Measurements from ENCODE around the gene POLD2.

The POLD2 gene

DNA sequence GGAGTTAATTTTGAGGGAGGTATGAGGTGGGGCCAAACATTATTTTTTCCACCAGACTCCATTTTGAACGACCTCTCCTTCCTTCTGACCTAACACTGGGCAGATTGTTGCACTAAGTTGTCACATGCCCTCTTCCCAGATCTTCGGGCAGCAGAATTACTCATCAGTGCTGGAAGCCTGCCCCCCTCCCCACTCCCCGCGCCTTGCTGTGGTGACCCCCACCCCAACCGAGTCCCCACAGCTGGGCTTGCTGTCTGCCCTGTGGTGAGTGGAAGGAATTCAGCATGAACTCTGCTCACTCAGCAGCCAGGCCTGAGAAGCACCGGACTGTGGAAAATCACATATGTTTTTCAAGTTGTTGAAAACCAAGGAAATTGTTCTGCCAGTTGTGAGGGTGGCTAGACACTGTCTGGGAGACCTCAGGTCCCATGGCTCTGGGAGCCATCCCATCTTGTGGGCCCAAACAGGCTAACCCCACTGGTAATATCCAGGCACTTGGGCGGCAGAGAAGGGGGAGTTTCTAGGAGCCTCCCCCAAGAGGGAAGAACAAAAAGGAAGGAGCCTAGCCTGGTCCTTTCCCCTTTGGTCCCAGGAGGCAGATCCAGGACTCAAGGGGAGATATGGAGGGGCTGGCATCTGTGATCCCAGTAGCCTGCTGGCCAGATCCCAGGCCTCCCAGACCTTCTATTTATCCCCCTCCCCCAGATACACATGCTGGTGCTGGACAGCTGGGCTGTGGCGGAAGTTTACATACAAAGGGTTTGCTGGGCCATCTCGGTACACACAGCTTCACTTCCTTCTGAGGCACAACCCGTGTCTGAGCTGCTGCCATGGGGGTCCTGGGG lies 22.7 kb downstream of the POLD2 start:
- DNase-seq, result no peak

DNA sequence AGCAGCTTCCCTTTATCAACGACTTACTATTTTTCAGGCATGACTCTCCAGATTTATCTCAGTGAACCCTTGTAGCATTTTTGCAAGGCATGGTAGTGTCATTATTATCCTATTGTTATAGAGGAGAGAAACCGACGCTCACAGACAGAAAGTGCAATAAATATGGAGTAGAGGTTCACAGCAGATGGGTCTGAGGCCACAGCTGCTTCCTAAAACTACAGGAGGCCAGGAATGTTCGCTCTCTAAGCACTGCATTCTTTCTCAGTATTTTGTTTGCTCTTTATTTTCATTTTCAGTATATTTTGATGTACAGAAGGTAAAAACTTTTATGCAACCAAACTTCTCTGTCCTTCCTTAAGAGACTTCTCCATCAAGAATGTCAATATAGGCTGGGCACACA lies 23.7 kb downstream of the POLD2 start:
- DNase-seq, result no peak

DNA sequence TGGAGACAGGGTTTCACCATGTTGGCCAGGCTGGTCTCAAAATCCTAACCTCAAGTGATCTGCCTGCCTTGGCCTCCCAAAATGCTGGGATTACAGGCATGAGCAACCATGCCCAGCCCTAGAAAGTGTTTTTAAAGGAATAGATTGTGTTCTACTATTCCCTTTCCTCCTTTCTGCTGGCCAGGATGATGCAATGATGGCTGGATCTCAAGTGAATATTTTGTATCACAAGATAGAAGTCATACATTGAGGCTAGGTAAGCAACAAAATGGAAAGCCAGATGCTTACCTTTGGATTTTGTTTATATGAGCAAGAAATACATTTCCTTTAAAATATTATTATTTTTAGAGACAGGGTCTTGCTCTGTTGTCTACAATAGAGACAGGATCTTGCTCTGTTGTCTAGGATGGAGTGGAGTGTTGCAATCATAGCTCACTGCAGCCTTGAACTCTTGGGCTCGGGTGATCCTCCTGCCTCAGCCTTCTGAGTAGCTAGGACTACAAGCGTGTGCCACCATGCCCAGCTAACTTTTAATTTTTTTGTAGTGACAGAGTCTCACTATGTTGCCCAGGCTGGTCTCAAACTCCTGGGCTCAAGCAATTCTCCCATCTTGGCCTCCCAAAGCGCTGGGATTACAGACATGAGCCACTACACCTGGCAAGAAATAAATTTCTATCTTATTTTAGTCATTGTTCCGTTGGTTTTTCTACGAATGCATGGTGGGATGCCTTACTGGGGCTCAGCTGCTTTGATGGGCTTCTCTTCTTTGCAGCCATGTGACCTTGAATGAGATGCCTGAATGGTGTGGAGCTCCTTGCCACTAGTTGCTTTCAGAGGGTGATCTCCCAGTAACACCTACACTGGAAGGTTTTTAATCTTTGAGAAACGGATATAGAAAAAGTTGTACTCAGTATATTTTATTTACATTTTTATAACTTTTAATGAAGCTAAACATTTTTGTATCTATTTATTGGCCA lies 25.0 kb downstream of the POLD2 start:
- no peak for DNase-seq

DNA sequence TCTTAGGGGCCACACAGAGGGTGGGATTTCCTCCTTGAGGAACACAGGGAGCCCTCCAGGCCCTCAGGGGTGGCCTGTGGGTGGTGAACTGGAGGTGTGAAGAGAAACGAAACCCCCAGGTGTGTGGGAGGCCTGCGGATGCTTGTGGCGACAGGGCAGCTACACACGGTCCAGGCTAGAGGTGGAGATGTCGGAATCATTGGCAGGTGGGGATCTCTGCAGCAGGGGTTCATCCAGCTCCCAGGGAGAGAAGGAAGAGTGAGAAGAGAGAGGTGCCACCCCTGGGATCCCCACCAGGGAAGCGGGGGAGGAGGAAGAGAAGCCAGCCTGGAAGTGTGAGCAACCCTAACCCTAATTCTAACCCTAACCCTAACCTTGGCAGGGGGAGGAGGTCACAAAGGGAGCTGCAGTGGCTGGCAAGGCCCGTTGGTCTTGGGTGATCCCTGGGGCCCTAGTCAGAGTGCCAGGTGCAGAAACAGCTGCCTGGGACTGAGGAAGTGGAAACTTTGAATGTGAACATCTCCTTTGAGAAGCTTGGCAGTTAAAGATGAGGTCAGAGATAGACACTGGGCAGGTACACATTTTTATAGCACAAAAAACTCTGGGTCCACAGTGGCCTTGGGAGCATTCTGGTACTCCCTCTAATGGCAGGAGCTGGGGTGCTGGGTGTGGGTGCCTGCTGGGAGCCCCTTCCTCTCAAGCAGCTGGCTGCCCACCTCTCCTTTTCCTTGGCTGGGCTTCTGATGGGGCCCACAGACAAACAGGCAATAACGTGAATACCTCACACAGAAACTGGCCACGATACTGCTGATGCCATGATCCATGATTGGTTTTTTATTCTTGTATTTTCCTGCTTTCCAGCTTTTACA lies 26.1 kb downstream of the POLD2 start:
- DNase-seq, result peak; percentile 22

DNA sequence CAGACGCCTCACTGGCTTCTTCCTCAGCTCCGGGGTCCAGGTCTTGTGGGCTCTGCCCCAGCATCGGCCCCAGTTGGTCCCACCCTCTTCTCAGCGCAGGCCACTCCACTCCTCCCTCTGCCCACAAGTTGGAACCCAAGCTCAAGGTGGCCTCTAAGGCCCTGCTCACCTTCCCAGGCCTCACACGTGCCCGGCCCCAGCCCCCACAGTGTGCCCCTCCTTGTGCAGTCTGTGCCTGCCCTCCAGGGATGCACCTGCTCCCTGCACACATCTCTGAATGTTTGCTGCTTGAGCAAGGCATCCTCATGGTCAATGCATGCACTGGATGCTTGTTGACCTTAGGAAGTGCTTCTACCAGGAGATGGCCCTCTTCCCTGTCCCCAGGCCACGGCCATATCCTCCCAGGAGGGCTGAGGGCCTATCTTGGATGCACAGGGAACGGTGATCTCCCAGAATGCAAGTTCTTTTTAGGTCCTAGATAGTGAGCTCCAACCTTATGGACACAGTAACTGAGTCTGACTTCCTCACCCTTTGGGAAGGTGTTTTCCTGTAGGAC lies 26.9 kb downstream of the POLD2 start:
- DNase-seq, result no peak

DNA sequence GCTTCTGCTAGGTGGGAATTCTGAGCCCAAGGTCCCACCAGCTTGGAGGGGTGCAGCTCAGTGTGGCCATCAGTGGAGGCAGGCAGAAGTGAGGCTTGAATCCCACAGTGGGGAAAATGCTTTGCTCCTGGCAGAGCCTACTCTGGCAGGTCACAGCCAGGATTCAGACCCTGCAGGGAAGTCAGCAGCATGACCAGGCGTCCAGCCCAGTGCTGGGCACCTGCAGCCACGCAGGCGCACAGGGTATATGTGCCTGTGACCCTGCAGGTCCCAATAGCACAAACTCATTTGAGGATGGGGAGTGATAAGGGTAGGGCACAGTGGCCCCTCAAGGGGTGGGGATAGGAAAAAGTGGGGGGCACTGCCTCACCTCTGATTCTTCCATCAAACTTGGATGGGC lies 27.6 kb downstream of the POLD2 start:
- no peak for DNase-seq

DNA sequence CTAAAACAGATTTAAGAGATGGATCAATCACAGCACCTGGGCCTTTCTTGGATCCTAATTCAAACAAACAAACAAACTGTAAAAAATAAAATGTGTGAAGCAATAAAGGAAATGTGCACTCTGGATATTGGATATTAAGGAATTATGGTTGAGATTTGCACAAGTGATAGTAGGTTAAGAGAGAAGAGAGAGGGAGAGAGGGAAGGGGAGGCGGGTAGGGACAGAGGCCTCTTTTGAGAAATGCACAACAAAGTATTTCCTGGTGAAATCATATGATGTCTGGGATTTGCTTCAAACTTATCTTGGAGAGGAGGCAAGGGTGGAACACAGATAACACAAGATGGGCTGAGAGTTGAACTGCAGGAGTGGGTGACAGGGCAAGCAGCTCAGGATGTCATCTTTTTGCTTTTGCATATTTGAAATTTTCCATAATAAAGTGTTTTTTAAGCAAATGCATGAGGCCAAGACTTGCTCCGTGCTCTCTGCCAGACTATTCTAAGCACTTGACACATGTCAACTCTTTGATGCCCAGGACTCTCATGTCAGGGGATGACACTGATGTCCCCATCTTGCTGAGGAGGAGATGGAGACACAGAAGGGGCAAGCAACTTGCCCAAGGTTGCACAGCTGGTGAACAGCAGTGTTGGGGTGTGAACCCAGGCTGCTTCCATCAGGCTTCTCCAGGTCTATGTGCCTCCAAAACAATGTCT lies 28.3 kb downstream of the POLD2 start:
- no peak for DNase-seq

DNA sequence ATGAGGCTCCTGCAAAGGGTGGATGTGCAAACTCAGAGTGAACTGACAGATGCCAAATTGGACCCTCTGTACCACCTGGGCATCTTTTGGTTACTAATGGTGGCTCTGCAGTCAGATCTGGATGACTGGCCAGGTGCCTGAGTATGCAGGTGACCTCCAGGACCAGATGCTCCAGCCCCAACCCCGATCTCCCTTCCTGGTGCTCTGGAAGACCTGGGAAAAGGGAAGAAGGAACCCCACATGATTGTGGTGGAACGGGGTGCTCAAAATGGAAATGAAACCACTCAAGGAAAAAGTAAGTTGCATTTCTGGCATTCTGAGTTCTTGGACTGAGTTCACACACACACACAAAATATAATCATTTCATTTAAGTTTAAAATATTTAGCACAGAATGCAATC lies 29.0 kb downstream of the POLD2 start:
- DNase-seq, result no peak

DNA sequence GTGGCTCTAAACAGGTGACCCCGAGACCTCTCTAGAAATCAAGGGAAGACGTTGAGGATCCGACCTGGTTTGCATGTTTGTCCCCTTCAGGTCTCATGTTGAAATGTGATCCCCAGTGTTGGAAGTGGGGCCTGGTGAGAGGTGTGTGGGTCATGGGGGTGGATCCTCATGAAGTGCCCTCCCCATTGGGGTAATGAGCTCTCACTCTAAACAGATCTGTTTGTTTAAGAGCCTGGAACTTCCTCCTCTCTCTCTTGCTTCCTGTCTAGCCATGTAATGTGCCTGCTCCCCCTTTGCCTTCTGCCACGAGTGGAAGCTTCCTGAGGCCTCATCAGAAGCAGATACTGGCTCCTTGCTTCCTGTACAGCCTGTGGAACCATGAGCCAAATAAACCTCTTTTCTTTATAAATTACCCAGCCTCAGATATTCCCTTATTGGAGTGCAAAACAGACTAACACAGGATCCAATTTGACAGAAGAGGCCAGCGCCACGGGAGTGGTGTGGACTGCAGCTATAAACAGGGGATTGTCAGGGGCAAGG lies 30.2 kb downstream of the POLD2 start:
- DNase-seq, result no peak

DNA sequence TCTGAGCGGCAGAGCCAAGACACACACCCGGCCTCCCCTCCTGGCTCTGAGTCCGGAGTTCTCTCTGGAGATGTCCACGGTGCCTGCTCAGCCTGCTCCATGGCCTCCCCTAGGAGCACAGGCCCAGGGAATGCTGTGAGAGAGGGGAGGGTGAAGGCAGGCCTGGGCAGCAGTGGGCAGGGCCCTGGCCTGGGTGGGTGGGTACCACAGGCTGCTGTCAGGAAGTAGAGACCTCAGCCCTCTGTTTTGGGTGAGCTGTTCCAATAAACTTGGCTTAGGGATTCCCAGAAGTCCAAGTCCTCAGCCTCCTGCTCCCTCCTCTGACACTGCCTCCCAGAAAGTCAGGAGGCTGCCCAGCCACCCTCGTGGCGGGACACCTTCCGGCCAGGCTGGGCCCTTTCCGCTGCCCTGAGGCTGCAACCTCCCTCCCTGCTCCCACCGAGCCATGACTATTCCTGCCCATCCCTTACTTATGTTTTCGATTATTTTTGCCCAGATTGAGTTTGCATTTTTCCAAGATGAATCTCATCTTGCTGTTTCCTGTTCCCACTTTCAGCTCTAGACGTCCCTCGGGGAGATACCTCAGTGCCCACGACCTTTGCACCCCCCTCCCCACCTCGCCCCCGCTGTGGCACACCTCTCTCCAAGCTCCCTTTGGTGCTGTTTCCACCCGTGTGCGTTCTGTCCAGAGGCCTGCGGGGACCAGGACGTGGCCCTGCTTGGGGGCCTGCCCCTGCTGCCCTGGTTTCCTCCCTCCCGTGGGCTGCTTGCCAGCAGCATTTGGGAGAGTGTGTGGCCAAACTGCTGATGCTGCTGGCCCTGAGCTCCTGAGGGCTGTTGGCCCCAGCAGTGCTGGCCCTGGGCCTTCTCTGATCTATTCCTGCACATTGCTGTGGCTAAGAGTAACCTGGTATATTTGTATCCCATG lies 35.2 kb downstream of the POLD2 start:
- no peak for DNase-seq

DNA sequence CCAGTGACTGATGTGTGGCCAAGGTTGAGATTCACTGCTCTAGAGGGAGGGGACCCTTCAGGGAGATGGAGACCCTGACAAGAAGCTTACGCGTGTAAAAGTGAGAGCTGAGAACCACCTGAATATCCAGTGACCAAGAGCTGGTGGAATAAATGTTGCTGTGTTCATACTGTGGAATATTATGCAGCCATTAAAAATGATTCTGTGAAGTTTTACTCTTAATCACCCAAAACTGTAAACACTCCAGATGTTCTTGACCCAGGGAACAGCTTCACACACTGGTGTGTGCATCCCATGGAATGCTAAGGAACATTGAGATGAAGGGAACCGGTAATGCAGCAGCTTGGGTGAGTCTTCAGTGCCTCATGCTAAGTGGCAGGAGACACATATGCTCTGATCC lies 36.7 kb downstream of the POLD2 start:
- no peak for DNase-seq

DNA sequence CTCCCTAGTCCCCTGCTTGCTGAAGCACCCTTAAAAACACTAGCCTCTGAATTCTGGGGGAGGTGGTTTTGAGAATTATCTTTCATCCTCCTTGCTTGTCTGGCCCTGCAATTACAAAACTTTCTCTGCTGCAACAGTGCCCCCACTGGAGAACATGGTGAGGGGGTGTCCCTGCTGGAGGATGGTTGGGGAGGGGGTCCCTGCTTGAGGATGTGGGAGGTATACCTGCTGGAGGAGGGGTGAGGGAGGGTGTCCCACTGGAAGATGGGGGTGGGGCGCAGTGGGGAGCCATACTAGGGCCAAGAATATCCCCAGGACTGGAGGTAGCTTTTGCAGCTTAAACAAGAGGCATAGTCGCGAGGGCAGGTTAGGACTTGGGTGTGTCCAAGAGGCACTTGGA lies 37.8 kb downstream of the POLD2 start:
- DNase-seq, result no peak

DNA sequence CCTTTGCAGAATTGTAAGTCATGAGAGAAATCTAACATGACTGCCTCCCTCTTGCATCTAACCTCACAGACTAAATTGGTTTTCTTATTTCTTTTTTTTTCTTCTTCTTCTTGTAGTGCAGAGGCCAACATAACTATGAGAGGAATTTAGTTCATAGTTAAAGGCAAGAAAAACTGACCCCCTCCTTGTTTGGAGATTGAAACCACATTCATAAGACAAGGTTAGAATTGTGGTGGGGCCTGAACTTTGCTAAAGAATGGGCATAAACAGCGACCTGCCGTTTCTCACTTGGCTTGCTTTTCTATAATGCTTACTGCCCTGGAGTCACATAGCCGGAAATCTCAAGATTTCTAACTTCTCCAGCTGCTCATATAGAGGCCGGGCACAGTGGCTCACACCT lies 38.6 kb downstream of the POLD2 start:
- DNase-seq, result no peak

DNA sequence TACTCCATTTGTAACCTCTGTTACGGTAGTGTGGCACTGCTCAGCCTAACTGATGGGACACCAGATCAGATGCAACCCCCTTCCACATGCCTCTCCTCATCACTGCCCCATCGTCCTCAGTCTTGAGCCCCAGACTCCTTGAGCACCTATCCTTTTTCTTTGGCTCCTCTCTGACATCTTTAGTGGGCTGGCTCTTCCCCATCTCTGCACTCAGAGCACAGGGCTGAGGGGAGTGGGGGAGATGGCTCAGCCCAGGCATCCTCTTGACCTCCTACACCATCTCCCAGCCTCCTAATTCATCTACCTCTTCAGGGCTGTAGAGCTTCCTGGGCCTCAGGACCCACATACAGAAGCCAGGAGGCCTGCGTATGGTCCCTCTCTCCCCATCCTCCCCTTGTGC lies 39.6 kb downstream of the POLD2 start:
- DNase-seq, result no peak

DNA sequence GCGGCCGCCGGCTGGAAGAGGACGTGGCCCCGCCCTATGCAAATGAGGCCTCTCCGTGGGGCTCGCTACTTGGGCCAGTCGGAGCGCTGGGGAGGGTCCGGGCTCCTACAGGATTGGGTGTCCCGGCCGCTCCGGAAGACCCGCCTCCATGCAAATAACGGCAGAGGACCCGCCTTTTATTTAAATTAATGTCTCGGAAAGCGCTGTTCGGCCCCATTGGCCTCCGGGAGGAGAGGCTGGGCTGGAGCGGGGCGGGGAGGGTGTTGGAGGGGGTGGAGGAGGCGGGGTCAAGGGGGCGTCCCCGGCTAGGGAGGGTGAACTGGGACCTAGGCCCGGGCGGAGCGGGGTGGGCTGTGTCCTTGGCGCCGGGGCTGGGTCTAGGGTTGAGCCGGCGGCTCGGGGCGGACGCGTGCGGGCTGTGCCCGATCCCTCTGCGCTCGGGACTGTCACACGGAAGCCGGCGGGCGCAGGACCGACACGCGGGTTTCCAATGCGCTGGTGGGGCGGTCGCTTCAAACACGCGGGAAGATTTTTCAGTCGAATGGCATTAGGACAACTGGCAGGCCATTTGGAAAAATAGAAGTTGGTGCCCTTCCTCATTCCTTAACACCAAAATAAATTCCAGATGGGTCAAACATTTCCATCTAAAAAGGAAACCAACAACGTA lies 40.7 kb downstream of the POLD2 start:
- peak; percentile 99 for DNase-seq

DNA sequence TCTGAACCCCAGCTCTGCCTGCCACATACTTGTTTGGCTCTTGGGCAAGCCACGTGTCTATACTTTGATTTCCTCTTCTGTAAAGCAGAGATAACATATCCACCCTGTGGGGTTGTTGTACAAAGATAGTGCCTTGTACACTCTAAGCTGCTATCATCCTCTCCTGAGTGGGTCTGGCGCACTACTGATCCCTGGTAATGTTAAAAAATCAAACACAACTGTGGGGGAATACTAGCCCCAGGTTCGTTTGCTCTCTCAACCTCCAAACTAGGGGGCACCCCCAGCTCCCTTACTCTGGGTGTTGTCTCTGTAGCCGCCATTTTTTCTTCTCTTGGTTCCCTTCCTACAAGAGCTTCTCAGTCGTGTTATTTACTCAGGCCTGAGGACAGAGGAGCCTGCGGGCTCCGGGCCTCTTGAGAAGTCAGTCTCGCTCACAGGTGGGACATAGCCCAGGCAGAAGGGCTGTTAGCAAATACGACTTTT lies 42.0 kb downstream of the POLD2 start:
- DNase-seq, result peak; percentile 97

DNA sequence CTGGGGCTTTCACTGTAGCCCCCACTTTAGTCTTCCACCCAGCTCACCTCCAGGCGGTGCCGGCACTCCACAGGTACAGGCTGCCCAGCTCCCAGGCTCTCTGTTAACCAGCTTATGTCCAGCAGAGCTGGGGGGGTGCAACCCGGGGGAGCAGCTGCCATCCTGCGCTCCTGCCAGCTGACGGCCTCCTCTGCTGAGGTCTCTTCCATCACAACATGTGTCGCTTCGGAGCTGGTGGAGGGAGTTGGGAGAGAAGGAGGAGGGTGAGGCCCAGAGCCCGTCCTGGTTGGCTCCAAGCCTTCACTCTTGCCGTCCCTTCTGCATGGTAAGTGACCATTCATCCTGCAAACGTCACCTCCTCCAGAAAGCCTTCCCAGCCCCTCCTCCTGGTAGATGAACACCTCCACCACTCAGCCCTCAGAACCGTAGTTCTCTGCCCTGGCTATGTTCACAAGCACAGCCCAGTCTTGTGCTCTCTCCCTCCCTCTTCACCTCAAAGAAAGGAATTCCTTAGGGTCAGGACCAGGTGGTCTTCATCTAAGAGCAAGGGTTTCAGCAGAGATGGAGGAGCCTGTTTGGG lies 42.6 kb downstream of the POLD2 start:
- no peak for DNase-seq

DNA sequence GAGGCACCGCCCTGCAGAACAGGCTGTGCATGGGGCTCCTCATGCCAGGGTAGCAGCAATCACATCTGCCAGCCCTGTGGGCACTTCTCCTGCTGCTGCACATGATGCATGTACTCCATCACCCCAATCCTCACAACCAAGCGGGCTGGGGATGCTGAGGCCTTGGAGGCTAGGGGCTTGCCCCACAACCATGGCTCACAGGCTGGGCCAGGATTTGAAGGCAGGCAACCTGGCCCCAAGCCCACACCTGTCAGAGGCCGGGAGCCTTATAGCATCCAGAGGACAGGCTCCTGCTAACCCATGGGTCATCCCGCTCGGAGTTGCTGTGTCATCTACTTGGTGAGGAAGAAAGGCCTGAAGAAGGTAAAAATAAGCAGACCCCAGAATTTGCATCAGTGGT lies 43.2 kb downstream of the POLD2 start:
- no peak for DNase-seq

DNA sequence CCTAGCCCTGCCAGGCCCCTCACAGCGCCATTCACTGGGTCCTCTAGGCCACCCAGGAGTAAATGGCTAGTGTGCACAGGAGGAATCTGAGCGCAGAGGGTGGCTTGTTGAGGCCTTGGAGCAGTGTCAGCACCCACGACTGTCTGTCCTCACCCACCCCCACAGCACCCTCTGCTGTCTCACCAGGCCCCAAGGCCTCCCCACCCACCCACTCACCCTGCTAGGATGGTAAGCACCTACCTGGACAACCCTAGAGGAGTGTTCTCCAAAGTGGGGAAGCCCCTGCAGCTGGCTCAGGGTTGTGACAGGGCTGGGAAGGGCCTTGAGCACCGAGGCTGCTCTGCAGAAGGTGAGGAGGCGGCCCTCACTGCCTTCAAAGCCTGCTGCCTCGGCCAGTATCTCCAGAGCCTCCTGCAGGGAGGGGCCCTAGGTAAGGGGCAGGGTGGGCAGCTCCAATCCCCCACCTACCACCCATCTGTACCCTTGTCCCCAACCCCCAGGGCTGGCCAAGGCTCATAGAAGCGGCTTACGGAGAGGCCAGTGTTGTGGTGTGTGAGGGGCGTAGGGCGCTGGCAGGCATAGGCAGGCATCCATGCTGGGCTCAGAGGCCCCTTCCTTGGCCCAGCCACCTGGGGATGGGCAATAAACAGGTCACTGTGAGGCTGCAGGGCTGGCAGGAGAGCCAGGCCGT lies 43.9 kb downstream of the POLD2 start:
- DNase-seq, result no peak

All from hematopoietic multipotent progenitor cell treated with erythropoietin and hydrocortisone succinate and interleukin-3 and kit ligand, for 8 days (in vitro differentiated cells).